GM18870 (cell line): ENCODE results near the gene GATC.
"Not testable (repeated sequence)": the region's sequence is repeated elsewhere in the genome, so short reads cannot be mapped to it uniquely, and the experiment has no call there.

Source experiments
- ATAC-seq: cut with Tn5 transposase; IDR thresholded peaks from one replicate; pipeline ENCODE4 v1.9.1; 2021; ENCODE audit warnings: moderate library complexity; ENCODE audit not compliant: unreplicated experiment

GATC gene

DNA sequence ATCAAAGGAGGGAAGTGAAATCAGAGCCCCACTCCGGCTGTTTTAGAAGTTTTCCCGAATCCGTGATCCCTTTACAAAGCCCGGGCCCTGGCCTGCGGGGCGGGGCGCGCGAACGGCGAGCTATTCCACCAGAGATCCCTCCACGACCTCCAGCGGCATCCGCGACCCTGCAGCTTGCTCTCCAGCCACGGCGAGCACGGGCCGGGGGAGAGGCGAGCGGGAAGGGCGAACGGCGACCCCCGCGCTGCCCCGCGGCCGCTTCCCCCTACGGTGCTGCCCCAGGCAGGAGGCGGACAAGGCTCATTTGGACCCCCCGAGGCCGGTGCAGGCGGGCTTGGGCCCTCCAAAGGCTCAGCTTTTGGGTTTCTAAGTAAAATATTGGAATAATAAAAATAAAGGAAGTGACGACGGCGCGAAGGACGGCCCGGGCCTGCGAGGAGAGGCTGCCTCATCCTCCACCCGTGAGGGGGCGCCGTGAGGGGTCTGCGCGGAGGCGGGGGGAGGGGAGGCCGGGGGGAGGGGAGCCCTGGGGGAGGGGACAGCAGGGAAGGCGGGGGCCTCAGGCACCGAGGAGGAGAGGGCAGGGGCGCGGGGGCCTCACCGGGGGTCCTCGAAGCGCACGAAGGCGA is 22.7 kb downstream of the GATC start:
- ATAC-seq, result no peak

DNA sequence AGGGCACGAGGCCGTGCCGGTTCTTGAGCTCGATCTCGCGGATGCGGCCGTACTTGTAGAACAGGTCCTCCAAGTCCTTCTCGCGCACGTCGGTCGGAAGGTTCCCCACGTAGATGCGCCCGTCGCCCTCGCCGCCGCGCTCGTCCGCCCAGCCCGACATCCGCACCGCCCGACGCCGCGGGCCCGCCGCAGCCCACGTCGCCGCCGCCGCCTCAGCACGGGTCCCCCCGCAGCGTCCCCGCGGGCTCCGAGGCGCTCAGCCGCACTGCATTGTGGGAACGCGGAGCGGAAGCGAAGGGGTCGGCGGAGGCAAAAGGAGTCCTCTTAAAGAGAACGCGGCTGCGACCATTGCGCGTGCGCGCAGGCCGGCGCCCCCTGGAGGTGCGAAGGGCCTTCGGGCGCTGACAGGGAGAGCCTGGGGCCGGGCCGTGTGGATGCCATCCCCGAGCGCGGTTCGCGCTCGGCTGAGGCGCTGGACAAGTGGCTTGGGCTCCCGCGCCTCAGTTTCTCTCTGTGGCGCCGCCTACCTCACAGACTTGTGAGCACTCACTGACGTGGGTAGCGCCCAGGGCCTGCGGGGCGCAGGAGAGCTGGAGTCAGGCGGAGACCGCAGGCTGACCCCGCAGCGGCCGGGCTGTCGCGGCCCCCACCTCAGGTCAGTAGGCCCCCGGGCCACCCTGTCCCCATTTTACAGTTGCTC is 23.4 kb downstream of the GATC start, which contains the start of gene SRSF9:
Gene SRSF9, minus strand, starts transcription at position 299 of the 700 bp plus-strand sequence. Its CDS starts 139 bp downstream, at position 160.
- no peak for ATAC-seq

DNA sequence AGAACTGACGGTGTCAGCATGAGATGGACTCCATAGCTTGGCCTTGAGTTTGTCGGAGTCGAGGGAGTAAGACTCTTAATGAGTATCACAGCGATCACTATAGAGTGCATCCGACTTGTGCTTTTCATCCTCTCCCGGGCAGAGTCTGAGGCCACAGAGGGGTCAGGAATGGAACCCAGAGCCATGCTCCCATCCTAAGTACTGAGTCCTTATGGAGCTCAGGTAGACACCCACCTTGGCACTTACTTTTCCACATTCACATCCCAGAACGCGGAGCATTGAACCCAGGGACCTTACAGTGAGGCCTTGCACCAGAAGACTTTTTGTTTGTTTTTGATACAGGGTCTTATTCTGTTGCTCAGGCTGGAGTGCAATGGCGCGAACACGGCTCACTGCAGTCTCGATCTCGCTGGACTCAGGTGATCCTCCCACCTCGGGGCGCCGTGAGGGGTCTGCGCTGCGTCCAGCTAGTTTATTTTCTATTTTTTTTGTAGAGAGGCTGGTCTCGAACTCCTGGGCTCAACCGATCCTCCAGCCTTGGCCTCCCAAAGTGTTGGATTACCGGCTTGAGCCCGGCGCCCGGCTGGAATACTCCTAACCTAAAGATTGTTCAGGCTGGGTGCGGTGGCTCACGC is 24.0 kb downstream of the GATC start:
- ATAC-seq, result no peak

DNA sequence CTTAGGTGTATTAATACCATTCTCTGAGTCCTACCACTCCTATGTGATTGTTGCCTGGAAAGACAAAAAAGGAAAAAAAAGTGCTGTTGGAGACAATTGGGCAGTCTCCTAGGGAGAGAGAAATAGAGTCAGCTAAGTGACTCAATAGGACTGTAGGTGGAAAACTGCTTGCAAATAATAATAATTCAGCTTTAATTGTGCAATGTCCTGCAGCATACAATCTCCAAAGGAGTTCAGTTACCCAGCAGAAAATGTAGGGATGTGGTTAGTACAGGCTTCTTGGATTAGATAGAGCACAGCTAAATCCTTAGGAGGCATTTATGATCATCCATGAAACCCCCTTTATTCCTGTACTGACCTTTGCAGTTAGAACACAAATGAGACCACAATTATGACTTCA is 26.3 kb downstream of the GATC start:
- no peak for ATAC-seq

DNA sequence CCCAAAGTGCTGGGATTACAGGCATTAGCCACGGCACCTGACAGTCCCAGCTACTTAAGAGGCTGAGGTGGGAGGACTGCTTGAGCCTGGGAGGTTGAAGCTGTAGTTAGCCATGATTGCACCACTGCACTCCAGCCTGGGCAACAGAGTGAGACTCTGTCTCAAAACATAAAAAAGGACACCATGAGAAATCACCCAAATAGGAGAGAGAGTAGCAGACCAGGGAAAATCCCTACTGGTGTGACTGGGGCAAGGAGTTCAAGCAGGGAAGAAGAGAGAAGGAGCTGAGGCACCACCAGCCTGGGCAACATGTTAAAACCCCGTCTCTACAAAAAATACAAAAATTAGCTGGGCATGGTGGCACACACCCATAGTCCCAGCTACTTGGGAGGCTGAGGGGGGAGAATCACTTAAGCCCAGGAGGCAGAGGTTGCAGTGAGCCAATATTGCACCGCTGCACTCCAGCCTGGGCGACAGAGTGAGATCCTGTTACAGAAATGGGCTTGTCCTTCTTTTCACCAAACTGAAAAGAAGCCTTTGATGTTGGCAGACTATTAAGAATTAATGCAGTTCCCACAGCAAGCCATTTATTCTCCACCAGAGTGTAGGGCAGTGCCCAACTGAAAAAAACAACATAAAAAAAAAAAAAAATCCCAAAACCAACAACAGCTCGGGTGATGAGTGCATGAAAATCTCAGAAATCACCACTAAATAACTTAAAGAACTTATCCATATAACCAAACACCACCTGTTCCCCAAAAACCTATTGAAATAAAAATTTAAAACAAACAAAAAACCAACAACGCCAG is 27.8 kb downstream of the GATC start:
- no peak for ATAC-seq

DNA sequence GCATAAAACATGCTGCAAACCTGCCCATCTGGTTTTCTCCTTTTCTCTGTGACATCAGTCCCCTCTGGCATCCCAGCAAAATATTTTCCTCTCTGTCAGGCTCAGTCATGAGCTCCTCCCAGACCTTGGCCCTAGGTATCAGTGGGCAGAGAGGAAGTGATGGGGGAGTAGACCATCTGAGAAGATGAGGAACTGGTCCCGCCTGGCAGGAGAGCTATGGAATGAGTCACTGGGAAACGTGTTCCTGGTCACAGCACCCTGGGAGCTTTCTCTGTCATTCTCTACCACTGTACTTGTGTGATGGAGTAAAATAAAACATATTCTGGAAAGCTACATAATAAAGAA is 28.3 kb downstream of the GATC start:
- ATAC-seq, result no peak

DNA sequence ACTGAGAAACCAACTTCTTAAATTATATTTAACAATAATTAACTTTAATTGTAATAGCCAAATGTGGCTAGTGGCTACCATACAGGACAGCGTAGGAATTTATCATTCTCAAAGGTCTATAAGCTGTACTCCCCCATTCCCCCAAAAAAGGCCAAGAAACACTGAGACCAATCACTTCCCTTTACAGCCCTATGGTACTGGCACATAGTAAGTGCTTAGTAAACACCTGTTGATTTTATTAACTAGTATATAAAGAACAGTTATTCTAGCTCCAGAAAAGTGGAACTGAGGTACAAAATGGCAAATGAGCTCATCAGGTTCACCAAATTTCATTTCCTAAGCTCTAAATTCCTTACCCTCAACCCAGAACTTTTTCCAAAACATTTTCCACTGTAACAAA is 29.4 kb downstream of the GATC start:
- no peak for ATAC-seq

DNA sequence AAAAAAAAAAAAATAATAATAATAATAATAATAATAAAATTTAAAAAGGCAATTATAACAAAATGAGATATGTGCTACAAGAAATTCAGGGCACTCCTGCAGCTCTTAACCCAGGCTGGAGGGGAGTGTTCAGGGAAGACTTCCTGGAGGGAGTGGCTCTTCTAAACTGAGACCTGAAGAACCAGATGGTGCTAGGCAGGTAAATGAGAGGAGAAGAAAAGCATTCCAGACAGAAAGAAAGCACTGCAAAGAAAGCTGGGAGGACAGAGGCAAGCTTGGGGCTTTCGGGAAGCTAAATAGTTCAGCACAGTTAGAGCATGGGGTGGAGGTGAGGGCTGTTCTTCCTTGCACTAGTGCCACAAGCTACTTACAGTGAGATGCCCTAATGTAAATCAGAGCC is 33.2 kb downstream of the GATC start:
- ATAC-seq, result no peak

DNA sequence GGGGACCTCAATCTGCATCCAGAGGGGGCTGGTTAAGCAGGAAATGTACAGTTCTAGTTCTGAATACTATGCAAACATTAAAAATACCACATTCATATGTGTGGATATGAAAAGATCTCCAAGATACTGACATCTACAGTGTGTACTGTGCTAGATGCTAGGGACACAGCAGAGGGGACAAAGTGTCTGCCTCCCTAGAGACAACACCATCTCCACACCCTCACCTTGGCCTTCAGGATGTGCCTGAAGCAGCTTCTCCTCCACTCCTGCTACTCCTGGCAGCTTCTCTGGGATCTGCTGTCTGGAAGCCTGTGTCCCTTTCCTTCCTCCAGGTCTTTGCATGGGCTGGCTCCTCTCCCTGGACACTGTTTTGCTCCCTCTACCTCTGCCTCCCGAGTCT is 34.0 kb downstream of the GATC start:
- no peak for ATAC-seq

DNA sequence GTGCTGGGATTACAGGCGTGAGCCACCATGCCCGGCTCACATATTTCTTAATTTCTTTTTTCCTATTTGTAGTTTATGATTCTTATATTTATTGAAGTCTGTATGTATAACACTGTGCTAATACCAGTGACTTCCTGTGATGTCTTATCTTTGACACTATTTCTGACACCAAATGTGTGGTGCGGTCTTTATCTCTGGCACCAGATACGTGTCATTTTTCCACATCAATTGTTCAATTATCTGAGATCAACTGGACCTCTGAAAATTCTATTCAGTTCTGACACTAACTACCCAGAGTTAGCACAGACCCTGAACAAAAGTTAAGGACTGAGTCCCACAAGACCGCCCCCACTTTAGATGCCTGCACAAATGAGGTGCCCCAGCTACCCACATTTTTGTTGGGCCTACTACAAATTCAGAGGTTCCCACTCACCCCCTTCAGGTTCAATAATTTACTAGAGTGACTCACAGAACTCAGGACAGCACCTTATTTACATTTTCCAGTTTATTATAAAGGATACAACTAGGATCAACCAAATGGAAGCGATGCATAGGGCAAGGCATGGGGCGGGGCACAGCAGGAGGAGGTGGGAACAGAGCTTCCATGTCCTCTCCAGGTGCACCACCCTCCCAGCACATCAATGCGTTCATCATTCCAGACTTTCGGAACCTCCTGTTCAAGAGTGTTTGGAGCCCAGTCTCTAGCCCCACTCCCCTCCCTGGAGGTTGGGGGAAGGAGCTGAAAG is 35.0 kb downstream of the GATC start:
- ATAC-seq, result no peak

DNA sequence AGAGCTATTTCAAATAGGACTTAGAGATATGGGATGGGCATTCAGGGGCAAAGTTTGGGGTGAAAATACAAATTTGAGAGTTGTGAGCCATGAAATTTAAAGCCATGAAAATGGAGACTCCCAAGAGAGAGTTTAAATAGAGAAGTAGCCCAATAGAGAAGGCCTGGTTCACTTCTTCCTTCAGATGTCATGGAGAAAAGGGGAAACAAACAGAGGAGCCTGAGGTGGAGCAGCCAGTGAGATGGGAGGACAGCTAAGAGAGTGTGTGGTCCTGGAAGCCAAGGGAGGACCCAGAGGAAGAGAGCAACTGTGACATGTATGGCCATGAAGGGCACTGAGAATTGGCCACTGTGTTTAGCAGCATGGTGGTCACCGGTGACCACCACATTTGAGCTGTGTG is 37.4 kb downstream of the GATC start:
- ATAC-seq, result no peak

DNA sequence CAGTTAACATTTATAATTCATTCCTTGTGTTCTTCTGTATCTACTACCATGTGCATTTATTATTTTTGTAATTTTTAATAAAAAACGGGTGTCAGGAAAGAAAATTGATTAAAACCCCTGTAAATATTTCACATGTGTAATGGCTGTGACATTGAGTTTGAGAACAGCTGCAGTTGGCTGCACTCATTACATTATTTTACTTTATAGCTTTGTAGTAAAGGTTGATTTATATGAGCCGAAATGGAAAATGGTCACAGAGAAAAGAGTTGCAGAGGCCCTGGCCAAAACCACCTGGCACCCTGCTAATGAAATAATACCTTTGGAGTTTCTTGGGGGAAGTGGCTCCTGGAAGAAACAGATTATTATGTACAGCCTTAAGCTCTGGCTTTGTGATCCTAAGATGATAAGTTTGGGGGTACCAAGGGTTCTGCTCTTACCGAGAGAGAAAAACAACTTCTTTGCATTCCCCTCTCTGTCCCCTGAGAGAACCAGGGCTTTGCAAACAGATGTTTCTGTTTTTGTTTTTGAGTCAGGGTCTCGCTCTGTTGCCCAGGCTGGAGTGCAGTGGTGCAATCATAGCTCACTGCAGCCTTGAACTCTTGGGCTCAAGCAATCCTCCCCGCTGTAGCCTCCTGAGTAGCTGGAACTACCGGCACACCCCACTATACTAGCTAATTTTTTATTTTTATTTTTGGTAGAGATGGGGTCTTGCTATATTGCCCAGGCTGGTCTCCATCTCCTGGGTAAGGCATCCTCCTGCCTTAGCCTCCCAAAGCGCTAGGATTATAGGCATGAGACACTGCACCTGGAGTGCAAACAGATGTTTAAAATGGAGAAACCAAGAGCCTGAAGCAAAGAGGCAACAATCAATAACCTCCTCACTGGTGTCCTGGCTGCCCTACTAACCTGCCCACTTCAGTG is 40.0 kb downstream of the GATC start:
- ATAC-seq, result no peak

DNA sequence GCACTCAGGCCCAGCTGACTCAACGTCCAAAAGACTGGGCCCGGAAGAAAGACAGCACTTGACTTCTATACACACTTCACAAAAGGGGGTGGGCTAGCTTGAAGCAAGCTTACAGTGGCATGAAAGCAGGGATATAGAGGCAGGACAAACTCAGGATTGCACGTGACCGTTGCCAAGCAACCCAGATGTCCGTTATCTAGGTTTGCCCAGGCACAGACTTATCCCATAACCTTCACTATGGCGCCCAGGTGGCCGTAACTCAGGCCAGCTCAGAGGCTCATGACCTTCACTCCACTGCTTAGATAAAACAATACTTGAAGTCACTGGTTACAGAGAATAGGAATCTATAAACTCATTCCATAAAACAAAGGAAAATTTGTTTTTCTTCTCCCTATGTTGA is 41.3 kb downstream of the GATC start:
- ATAC-seq, result not testable (repeated sequence)

DNA sequence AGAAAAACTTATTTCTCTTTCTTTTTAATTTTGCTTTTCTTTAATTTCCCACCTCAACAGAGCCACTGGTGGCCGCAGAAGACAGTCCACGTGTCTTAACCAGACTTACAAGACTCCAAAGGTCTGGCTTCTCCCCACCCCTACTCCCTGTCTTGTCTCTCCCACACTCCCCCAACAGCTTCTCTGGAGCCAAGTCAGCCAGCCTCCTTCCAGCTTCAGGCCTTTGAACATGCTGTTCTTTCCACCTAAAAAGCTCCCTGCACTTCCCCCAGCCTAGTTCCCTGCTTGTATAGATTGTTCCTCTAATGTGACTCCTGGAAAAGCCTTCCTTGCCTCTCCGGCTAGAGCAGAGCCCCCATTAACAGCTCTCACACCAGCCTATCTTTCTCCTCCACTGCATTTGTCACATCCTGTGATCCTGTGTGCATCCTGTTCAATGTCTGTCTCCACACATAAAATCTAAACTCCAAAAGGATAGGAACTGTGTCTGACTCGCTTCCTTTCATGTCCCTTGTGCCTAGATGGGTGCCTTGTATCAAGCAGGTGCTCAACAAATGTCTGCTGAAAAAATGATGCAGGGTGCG is 41.9 kb downstream of the GATC start:
- ATAC-seq, result no peak

DNA sequence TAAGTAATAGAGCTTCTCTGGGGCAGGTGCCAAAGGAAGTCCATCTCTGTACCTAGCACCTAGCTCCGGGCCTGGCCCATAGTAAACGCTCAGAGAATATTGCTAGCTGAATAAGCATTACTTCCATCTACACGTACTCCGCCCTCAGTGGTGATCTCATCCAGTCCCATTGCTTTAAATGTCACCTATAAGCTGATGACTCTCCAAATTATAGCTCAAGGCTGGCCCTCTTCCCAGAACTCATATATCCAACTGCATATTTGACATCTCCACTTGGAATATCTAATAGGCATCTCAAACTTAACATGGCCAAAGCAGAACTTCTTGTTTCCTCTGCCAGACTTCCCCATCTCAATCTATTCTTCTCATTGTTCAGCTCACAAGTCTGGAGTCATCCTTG is 42.8 kb downstream of the GATC start:
- no peak for ATAC-seq

DNA sequence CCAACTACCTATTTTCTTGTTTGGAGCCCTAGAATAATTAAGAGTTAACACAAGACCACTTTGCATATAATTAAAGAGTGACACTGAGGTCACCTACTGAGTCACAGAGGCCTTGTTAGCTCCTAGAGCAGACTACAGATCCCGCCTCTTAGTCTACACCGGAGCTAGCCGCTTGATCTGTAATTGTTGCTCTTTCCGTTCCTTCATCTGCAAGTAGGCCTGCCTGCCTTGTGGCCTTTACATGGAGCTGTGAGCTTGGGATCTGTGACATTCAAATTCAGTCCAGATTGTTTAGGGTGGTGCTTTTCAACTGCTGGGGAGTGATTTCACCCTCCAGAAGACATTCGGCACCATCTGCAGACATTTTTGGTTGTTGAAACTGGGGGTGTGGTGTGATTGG is 44.1 kb downstream of the GATC start:
- ATAC-seq, result no peak

DNA sequence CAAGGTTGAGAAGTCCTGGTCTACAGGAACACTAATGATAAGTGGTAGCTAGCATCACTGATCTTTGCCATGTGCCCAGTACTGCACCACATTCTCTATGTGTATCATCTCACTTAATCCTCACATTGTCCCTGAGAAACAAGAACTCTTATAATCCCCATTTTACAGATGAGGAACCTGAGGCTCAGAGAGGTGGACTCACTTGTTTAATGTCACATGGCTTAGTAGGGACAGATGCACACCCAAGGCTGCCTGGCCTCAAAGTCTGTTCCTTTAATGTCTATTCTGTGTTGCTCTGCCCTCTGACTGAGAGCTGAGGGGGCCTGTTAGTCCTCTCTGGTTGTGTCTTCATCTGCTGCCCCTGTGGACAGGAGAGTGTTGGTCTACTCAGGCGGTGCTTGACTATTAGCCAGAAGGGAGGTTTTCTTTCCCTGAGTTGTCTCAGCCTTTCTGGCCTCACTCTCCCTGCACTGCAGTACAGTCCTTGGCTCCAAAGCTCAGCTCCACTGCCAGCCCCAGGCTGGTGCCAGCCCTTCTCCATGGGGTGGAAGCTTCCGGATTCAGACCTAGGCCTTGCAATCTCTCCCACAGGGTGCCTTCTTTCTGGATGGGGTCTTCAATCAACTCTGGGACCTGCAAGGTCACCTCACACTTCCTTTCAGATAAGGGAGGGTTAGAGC is 44.7 kb downstream of the GATC start:
- ATAC-seq, result no peak

DNA sequence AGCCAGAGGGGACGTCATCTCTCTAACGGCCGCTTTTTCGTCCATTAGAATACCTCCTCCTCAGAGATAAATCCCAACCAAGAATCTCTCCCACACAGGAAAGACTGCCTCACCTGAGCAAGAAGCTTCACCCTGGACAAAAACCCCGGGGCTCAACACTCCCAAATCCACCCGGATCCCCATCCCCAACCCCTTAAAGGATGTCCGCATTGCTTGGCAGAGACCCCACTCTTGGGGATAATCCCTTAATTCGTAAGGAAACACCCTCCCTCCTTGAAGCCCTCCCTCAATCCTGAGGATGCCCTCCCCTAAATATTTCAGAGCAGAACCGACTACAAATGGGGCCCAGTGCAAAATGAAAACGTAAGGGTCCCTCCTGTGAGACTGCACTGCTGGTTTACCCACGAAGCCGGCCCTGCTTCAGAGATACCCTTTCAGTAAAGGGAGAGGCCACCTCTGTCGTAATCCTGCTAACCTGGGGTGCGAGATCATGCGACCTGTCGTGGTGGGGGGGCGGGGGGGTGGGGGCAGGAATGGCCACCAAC is 49.0 kb downstream of the GATC start:
- ATAC-seq, result no peak
